Nephron progenitor cell (in vitro differentiated cells): ENCODE measurements around the gene NPAS3.

Experiments
- DNase-seq: peaks from one replicate; pipeline ENCODE4 v3.0.0; 2021
- H3K27ac Mint-ChIP-seq: 2 replicates; pipeline ENCODE4 v1.8.0; 2021; ENCODE audit warnings: mild to moderate bottlenecking, moderate library complexity, mixed read lengths
- H3K27me3 Mint-ChIP-seq: 2 replicates; pipeline ENCODE4 v1.8.0; 2021; ENCODE audit warnings: mild to moderate bottlenecking, low read depth, mixed read lengths; ENCODE audit not compliant: poor library complexity
- H3K36me3 Mint-ChIP-seq: 2 replicates; pipeline ENCODE4 v1.8.0; 2021; ENCODE audit warnings: low read depth, mixed read lengths
- H3K4me1 Mint-ChIP-seq: 2 replicates; pipeline ENCODE4 v1.8.0; 2021; ENCODE audit warnings: mixed read lengths
- H3K4me3 Mint-ChIP-seq: 2 replicates; pipeline ENCODE4 v1.8.0; 2021; ENCODE audit warnings: mild to moderate bottlenecking, moderate library complexity, mixed read lengths
- H3K9me3 Mint-ChIP-seq: 2 replicates; pipeline ENCODE4 v1.8.0; 2021; ENCODE audit warnings: mild to moderate bottlenecking, moderate library complexity, mixed read lengths
- CTCF ChIP-seq: fragments of 200-600 bp; sonication (generic); IDR thresholded peaks from 2 replicates; pipeline ENCODE4 v1.5.0; 2021; ENCODE audit warnings: antibody characterized with exemption

Gene NPAS3

GRCh38 chr14:32934881-32935633 is 3.6 kb upstream of the NPAS3 start:
- no peak overlapping the region for H3K27ac Mint-ChIP-seq
- peaks cover 37% of the 10 kb centered on the region for H3K4me1 Mint-ChIP-seq
- TF ChIP-seq CTCF: no peak
- H3K4me3 Mint-ChIP-seq: peak overlapping the region; percentile 84
- H3K36me3 Mint-ChIP-seq: no peaks in the 10 kb centered on the region
- H3K9me3 Mint-ChIP-seq: no peaks in the 10 kb centered on the region
- DNase-seq: peak; percentile 26
- H3K27me3 Mint-ChIP-seq: peaks cover 81% of the 10 kb centered on the region

GRCh38 chr14:32939254-32940065 is 781 bp downstream of the NPAS3 start:
- Mint-ChIP-seq H3K4me3 (peak overlapping the region; percentile 94), H3K36me3 (no peaks in the 10 kb centered on the region), H3K27ac (peak overlapping the region; percentile 84), H3K4me1 (peaks cover 34% of the 10 kb centered on the region), H3K27me3 (peaks cover 43% of the 10 kb centered on the region), H3K9me3 (no peaks in the 10 kb centered on the region)
- no peak for TF ChIP-seq CTCF
- peak; percentile 80 for DNase-seq

DNA sequence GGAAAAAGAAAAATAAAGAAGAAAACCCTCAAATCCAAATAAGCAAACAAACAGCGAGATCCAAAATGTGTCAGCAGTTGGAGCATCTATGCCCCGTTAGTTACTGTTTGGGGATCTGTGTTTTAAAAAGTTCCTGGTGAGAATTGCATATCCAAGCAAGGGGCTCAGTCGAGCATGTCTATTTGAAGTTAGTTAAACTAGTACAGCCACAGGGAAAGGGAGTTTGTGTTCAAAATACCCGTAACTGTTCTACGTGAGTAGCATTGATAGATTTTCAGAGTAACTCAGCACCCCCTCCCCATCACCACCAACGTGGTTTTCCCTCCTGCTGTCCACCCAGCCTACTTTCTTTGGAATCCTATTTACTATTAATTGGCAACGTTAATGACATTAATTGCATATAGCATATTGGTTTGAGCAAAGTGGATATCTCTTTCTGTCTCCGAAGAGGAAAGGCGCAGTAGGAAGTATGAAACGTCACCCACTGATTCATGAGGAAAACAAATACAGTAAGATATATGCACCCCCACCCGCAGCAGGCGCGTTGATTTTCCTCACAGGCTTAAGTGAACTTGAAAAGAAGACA is 1.5 kb downstream of the NPAS3 start:
- Mint-ChIP-seq H3K4me3 (peak overlapping the region; percentile 94), H3K27me3 (peaks cover 38% of the 10 kb centered on the region), H3K36me3 (no peaks in the 10 kb centered on the region), H3K4me1 (peaks cover 31% of the 10 kb centered on the region), H3K27ac (peak overlapping the region; percentile 84), H3K9me3 (no peaks in the 10 kb centered on the region)
- TF ChIP-seq CTCF: no peak
- peak; percentile 6 for DNase-seq

DNA sequence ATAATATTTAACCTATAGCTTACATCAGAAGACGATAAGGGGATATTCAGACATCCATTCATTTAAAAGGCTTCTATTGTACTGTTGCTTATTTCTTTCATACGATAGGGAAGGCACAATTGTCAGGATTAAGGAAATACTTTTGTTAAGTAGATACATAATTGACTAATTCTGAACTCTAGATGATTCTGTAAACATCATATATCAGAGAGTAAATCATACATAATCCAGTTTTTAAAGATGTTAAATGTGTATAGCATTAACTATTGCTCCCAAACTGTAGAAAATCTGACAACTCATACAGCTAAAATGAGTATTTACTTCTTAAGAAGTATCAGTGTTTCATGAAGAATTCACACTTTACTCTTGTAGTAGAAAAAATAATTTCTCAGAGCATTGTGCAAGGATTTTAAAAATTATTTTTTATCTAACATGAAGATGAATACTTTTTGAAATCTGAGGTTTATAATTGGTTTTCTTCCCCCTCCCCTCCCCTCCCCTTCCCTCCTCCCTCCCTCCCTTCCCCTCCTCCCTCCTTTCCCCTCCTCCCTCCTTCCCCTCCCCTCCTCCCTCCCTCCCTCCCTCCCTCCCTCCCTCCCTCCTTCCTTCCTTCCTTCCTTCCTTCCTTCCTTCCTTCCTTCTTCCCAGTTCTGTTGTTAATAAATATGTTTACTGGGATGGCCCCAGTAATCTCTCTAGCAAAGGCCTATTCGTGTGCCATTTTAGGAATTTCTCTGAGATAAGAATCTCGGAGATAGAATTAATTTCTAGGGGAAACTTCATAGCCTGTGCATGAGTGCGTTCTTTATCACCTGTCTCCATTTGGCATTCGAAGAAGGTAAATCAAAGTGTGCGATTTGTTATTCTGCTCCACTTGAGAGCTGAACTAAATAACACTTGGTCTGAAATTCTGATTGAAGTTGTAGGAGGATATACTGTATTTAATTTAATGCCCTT is 2.3 kb downstream of the NPAS3 start:
- H3K36me3 Mint-ChIP-seq: no peaks in the 10 kb centered on the region
- no peak for TF ChIP-seq CTCF
- no peak overlapping the region for H3K27ac Mint-ChIP-seq
- no peak for DNase-seq
- H3K4me1 Mint-ChIP-seq: peaks cover 26% of the 10 kb centered on the region
- H3K27me3 Mint-ChIP-seq: peaks cover 30% of the 10 kb centered on the region
- peak overlapping the region; percentile 94 for H3K4me3 Mint-ChIP-seq
- no peaks in the 10 kb centered on the region for H3K9me3 Mint-ChIP-seq

DNA sequence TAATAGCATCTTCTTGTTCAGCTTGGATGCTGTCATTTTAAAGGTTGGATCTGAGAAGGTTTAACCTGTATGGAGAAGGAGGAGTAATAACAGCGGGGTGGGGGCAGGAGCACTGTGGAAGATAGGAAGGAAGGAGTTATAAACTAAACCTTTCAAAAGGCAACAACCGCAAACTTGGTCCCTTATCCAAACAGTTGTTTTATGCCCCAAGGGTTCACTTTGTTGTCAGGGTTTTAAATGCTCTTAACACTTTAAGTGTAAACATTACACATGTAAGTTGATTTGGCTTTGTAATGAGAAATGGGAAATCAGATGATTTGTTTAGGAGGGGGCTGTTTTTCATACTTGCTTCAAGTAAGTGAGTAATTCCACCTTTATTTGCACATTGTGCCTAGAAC is 3.0 kb downstream of the NPAS3 start:
- no peak for DNase-seq
- Mint-ChIP-seq H3K36me3 (no peaks in the 10 kb centered on the region), H3K4me3 (no peak overlapping the region), H3K27me3 (peaks cover 23% of the 10 kb centered on the region), H3K4me1 (peaks cover 21% of the 10 kb centered on the region), H3K27ac (no peak overlapping the region), H3K9me3 (no peaks in the 10 kb centered on the region)
- no peak for TF ChIP-seq CTCF
